HEK293 (cell line): ENCODE results near the gene CPM.

Experiments
- CTCF ChIA-PET: fragments of 350-600 bp; formaldehyde crosslinking; extraction: SDS; loops from one replicate; lab custom pipeline; 2021; ENCODE audit warnings: antibody characterized with exemption; lab: Yijun Ruan, JAX
- POLR2A ChIA-PET: fragments of 300-600 bp; formaldehyde crosslinking; extraction: SDS; loops from one replicate; lab custom pipeline; 2020; ENCODE audit warnings: antibody characterized with exemption, inconsistent platforms; lab: Yijun Ruan, JAX
- H3K27ac ChIP-seq: fragments of 200-500 bp; sonication (Bioruptor generic); 2 replicates; pipeline ENCODE4 v1.5.1; 2014; ENCODE audit warnings: low read depth, low read length, control low read depth, inconsistent platforms; ENCODE audit errors: extremely low read depth
- H3K36me3 ChIP-seq, 2 experiments: fragments of 200-500 bp in 1 of 2; sonication (Bioruptor generic) in 1 of 2; 1 replicate in 1 of 2; 2 replicates in 1 of 2; pipeline ENCODE4 v1.5.1; 2014 to 2017; ENCODE audit warnings: inconsistent platforms in 2 of 2, low read length in 2 of 2; ENCODE audit not compliant: control insufficient read depth in 2 of 2, insufficient read depth in 1 of 2
- H3K4me1 ChIP-seq: fragments of 200-500 bp; sonication (Bioruptor generic); 2 replicates; pipeline ENCODE4 v1.5.1; 2014; ENCODE audit warnings: mild to moderate bottlenecking, low read length, inconsistent platforms; ENCODE audit not compliant: control insufficient read depth, insufficient read depth
- H3K4me3 ChIP-seq: 2 replicates; pipeline ENCODE4 v1.5.1; 2011; ENCODE audit warnings: low read depth, mild to moderate bottlenecking, control low read depth, low read length, moderate library complexity
- H3K9me3 ChIP-seq: fragments of 200-500 bp; sonication (Bioruptor generic); 2 replicates; pipeline ENCODE4 v1.5.1; 2014; ENCODE audit warnings: low read depth, low read length, inconsistent platforms; ENCODE audit not compliant: control insufficient read depth, insufficient read depth
- FEZF1 ChIP-seq: fragments of 450-650 bp; formaldehyde crosslinking; IDR thresholded peaks from 2 replicates; pipeline ENCODE4 v1.5.1; 2016; ENCODE audit warnings: missing biosample characterization, missing genetic modification characterization
- KLF10 ChIP-seq: fragments of 450-650 bp; IDR thresholded peaks from 2 replicates; pipeline ENCODE4 v1.5.1; 2018; ENCODE audit warnings: missing biosample characterization, mild to moderate bottlenecking, missing genetic modification characterization
- MEIS1 ChIP-seq: sonication (generic); formaldehyde crosslinking; IDR thresholded peaks from 2 replicates; pipeline ENCODE4 v1.8.1; 2022; ENCODE audit warnings: missing genetic modification reagents, mild to moderate bottlenecking, borderline replicate concordance
- PRDM2 ChIP-seq: fragments of 450-650 bp; formaldehyde crosslinking; IDR thresholded peaks from 2 replicates; pipeline ENCODE4 v1.5.1; 2016; ENCODE audit warnings: missing biosample characterization, missing genetic modification characterization, borderline replicate concordance
- SCRT2 ChIP-seq: fragments of 450-650 bp; formaldehyde crosslinking; IDR thresholded peaks from 2 replicates; pipeline ENCODE4 v1.5.1; 2016; ENCODE audit warnings: missing biosample characterization, missing genetic modification characterization
- ZBTB11 ChIP-seq: fragments of 450-650 bp; formaldehyde crosslinking; conservative IDR thresholded peaks from 2 replicates; pipeline ENCODE4 v1.5.1; 2016; ENCODE audit warnings: low read depth, missing biosample characterization, missing genetic modification characterization
- ZNF157 ChIP-seq: fragments of 450-650 bp; formaldehyde crosslinking; IDR thresholded peaks from 2 replicates; pipeline ENCODE4 v1.5.1; 2016; ENCODE audit warnings: missing biosample characterization, missing genetic modification characterization
- ZNF16 ChIP-seq: fragments of 450-650 bp; formaldehyde crosslinking; IDR thresholded peaks from 2 replicates; pipeline ENCODE4 v1.5.1; 2016; ENCODE audit warnings: low read depth, missing biosample characterization, missing genetic modification characterization
- ZNF18 ChIP-seq: fragments of 450-650 bp; formaldehyde crosslinking; IDR thresholded peaks from 2 replicates; pipeline ENCODE4 v1.5.1; 2016; ENCODE audit warnings: missing biosample characterization, missing genetic modification characterization
- ZNF366 ChIP-seq: fragments of 450-650 bp; formaldehyde crosslinking; conservative IDR thresholded peaks from 2 replicates; pipeline ENCODE4 v1.5.1; 2016; ENCODE audit warnings: missing biosample characterization, missing genetic modification characterization
- ZNF37A ChIP-seq: fragments of 450-650 bp; IDR thresholded peaks from 2 replicates; pipeline ENCODE4 v1.5.1; 2018; ENCODE audit warnings: missing biosample characterization, missing genetic modification characterization
- ZNF433 ChIP-seq: fragments of 450-650 bp; formaldehyde crosslinking; IDR thresholded peaks from 2 replicates; pipeline ENCODE4 v1.5.1; 2016; ENCODE audit warnings: missing biosample characterization, missing genetic modification characterization, low read depth
- ZNF558 ChIP-seq: fragments of 450-650 bp; formaldehyde crosslinking; IDR thresholded peaks from 2 replicates; pipeline ENCODE4 v1.5.1; 2016; ENCODE audit warnings: missing biosample characterization, missing genetic modification characterization
- ZNF626 ChIP-seq: fragments of 450-650 bp; sonication (Bioruptor Pico); formaldehyde crosslinking; IDR thresholded peaks from 2 replicates; pipeline ENCODE4 v1.5.1; 2018; ENCODE audit warnings: missing biosample characterization, missing genetic modification characterization, inconsistent platforms
- ZNF830 ChIP-seq: fragments of 450-650 bp; IDR thresholded peaks from 2 replicates; pipeline ENCODE4 v1.5.0; 2018; ENCODE audit warnings: missing biosample characterization, missing genetic modification characterization, low read depth, mild to moderate bottlenecking, moderate library complexity
- ZSCAN18 ChIP-seq: fragments of 450-650 bp; formaldehyde crosslinking; IDR thresholded peaks from 2 replicates; pipeline ENCODE4 v1.5.1; 2016; ENCODE audit warnings: missing biosample characterization, missing genetic modification characterization

The CPM gene

GRCh38 chr12:68976395-68976841 is 43.4 kb upstream of the CPM start (continued):
- TF ChIP-seq ZSCAN18 (tag by site-specific recombination) (no peak), ZNF433 (tag by site-specific recombination) (no peak), ZBTB11 (tag by site-specific recombination) (no peak), FEZF1 (tag by site-specific recombination) (no peak), ZNF37A (no peak), MEIS1 (CRISPR knock-in tag) (no peak), PRDM2 (tag by site-specific recombination) (no peak)

GRCh38 chr12:68975811-68976210 is 42.8 kb upstream of the CPM start:
- CTCF ChIA-PET: interaction anchor here (1.1 kb wide), 1 partner anchor 180 kb away, joined by 3 read pairs; no protein-coding TSS in a partner anchor
- TF ChIP-seq ZNF626 (no peak), SCRT2 (tag by site-specific recombination) (0 out of 2 replicates have a peak, but pooled peaks have one; percentile 27)
- TF ChIP-seq, all 188 proteins: peak for 1

GRCh38 chr12:68972595-68972994 is 39.6 kb upstream of the CPM start:
- Histone ChIP-seq H3K36me3 (no peaks in the 10 kb centered on the region), H3K4me3 (no peak overlapping the region), H3K4me1 (no peaks in the 10 kb centered on the region), H3K27ac (no peak overlapping the region), H3K9me3 (no peaks in the 10 kb centered on the region)
- ChIA-PET POLR2A (no interaction called here), CTCF (no interaction called here)
- TF ChIP-seq KLF10 (no peak), ZNF157 (tag by site-specific recombination) (no peak), ZNF18 (tag by site-specific recombination) (no peak), ZNF366 (tag by site-specific recombination) (no peak), ZNF16 (tag by site-specific recombination) (no peak), ZNF558 (tag by site-specific recombination) (no peak), ZNF830 (tag by site-specific recombination) (no peak)

More at GRCh38 chr12:68975811-68976210, 42.8 kb upstream of the CPM start:
- no peaks in the 10 kb centered on the region for H3K4me1 ChIP-seq
- H3K9me3 ChIP-seq: no peaks in the 10 kb centered on the region
- POLR2A ChIA-PET: no interaction called here
- no peak overlapping the region for H3K4me3 ChIP-seq
- H3K27ac ChIP-seq: no peak overlapping the region
- H3K36me3 ChIP-seq: no peaks in the 10 kb centered on the region
